ENCODE measurements around the gene PRMT1. TPM values are rescaled to one million over a fixed set of nuclear protein-coding genes. Genes with fewer than 3 reads are reported as not detected.

The PRMT1 gene
- total and polyA plus RNA-seq, 2 donors: 121 to 215 TPM

GRCh38 chr19:49669516-49669915, 7.6 kb upstream of the PRMT1 start:
- Histone ChIP-seq H3K27ac (ENCODE audit: low read depth) (no peak overlapping the region), H3K36me3 (ENCODE audit: insufficient read depth) (no peaks in the 10 kb centered on the region), H3K4me1 (ENCODE audit: insufficient read depth) (no peaks in the 10 kb centered on the region), H3K4me3 (ENCODE audit: low read depth, low read length) (no peak overlapping the region)
- no peak for DNase-seq (ENCODE audit: extremely low spot score)
- 86% methylated on average over 3 of the region's 3 CpGs for WGBS

- DNase-seq (ENCODE audit: extremely low spot score): no peak
- 24% methylated on average over 28 of the region's 28 CpGs for WGBS
- Histone ChIP-seq H3K4me3 (ENCODE audit: low read depth, low read length) (no peak overlapping the region), H3K4me1 (ENCODE audit: insufficient read depth) (no peaks in the 10 kb centered on the region), H3K36me3 (ENCODE audit: insufficient read depth) (no peaks in the 10 kb centered on the region), H3K27ac (ENCODE audit: low read depth) (no peak overlapping the region)
These were observed 4.7 kb upstream of the PRMT1 start for GRCh38 chr19:49672131-49672919.

GRCh38 chr19:49676136-49676783, 811 bp upstream of the PRMT1 start:
- Histone ChIP-seq H3K27ac (ENCODE audit: low read depth) (peak overlapping the region; percentile 53), H3K4me1 (ENCODE audit: insufficient read depth) (no peaks in the 10 kb centered on the region), H3K36me3 (ENCODE audit: insufficient read depth) (no peaks in the 10 kb centered on the region), H3K4me3 (ENCODE audit: low read depth, low read length) (no peak overlapping the region)
- WGBS: under 1% methylated on average over 27 of the region's 27 CpGs
- no peak for DNase-seq (ENCODE audit: extremely low spot score)

GRCh38 chr19:49676784-49677230, 264 bp upstream of the PRMT1 start:
- peak; percentile 100 for DNase-seq (ENCODE audit: extremely low spot score)
- H3K4me1 ChIP-seq (ENCODE audit: insufficient read depth): no peaks in the 10 kb centered on the region

GRCh38 chr19:49677901-49678674, 1.0 kb downstream of the PRMT1 start:
- Histone ChIP-seq H3K27ac (ENCODE audit: low read depth) (peak overlapping the region; percentile 83), H3K4me3 (ENCODE audit: low read depth, low read length) (peak overlapping the region; percentile 94), H3K36me3 (ENCODE audit: insufficient read depth) (no peaks in the 10 kb centered on the region), H3K4me1 (ENCODE audit: insufficient read depth) (no peaks in the 10 kb centered on the region)
- WGBS: 4% methylated on average over 21 of the region's 21 CpGs
- peak; percentile 65 for DNase-seq (ENCODE audit: extremely low spot score)

More at GRCh38 chr19:49676784-49677230, 264 bp upstream of the PRMT1 start:
- Histone ChIP-seq H3K4me3 (ENCODE audit: low read depth, low read length) (peak overlapping the region; percentile 94), H3K27ac (ENCODE audit: low read depth) (peak overlapping the region; percentile 83), H3K36me3 (ENCODE audit: insufficient read depth) (no peaks in the 10 kb centered on the region)
- WGBS: under 1% methylated on average over 34 of the region's 34 CpGs

- 63% methylated on average over 12 of the region's 12 CpGs for WGBS
- H3K4me1 ChIP-seq (ENCODE audit: insufficient read depth): no peaks in the 10 kb centered on the region
- H3K27ac ChIP-seq (ENCODE audit: low read depth): no peak overlapping the region
These were observed 2.1 kb downstream of the PRMT1 start for GRCh38 chr19:49678985-49679770.

GRCh38 chr19:49679771-49680413, 2.8 kb downstream of the PRMT1 start:
- Histone ChIP-seq H3K4me1 (ENCODE audit: insufficient read depth) (no peaks in the 10 kb centered on the region), H3K4me3 (ENCODE audit: low read depth, low read length) (no peak overlapping the region), H3K27ac (ENCODE audit: low read depth) (no peak overlapping the region), H3K36me3 (ENCODE audit: insufficient read depth) (peaks cover under 1% of the 10 kb centered on the region)
- 51% methylated on average over 10 of the region's 10 CpGs for WGBS
- DNase-seq (ENCODE audit: extremely low spot score): no peak

More at GRCh38 chr19:49678985-49679770, 2.1 kb downstream of the PRMT1 start:
- Histone ChIP-seq H3K36me3 (ENCODE audit: insufficient read depth) (no peaks in the 10 kb centered on the region), H3K4me3 (ENCODE audit: low read depth, low read length) (no peak overlapping the region)
- DNase-seq (ENCODE audit: extremely low spot score): no peak

GRCh38 chr19:49680421-49681351, 3.6 kb downstream of the PRMT1 start:
- H3K4me1 ChIP-seq (ENCODE audit: insufficient read depth): no peaks in the 10 kb centered on the region
- WGBS: 31% methylated on average over 40 of the region's 40 CpGs
- no peak overlapping the region for H3K4me3 ChIP-seq (ENCODE audit: low read depth, low read length)
- H3K36me3 ChIP-seq (ENCODE audit: insufficient read depth): peaks cover 3% of the 10 kb centered on the region
- no peak overlapping the region for H3K27ac ChIP-seq (ENCODE audit: low read depth)
- DNase-seq (ENCODE audit: extremely low spot score): peak; percentile 74

- Histone ChIP-seq H3K36me3 (ENCODE audit: insufficient read depth) (peaks cover 3% of the 10 kb centered on the region), H3K4me1 (ENCODE audit: insufficient read depth) (no peaks in the 10 kb centered on the region), H3K27ac (ENCODE audit: low read depth) (no peak overlapping the region), H3K4me3 (ENCODE audit: low read depth, low read length) (no peak overlapping the region)
- 92% methylated on average over 19 of the region's 19 CpGs for WGBS
- DNase-seq (ENCODE audit: extremely low spot score): no peak
These were observed 4.8 kb downstream of the PRMT1 start for GRCh38 chr19:49681830-49682229.

- Histone ChIP-seq H3K27ac (ENCODE audit: low read depth) (no peak overlapping the region), H3K4me3 (ENCODE audit: low read depth, low read length) (no peak overlapping the region), H3K36me3 (ENCODE audit: insufficient read depth) (peaks cover 3% of the 10 kb centered on the region), H3K4me1 (ENCODE audit: insufficient read depth) (no peaks in the 10 kb centered on the region)
- WGBS: 84% methylated on average over 8 of the region's 8 CpGs
- no peak for DNase-seq (ENCODE audit: extremely low spot score)
These were observed 5.2 kb downstream of the PRMT1 start for GRCh38 chr19:49682274-49682673.

GRCh38 chr19:49683814-49684250, 6.8 kb downstream of the PRMT1 start:
- Histone ChIP-seq H3K27ac (ENCODE audit: low read depth) (no peak overlapping the region), H3K36me3 (ENCODE audit: insufficient read depth) (peaks cover 3% of the 10 kb centered on the region), H3K4me1 (ENCODE audit: insufficient read depth) (no peaks in the 10 kb centered on the region), H3K4me3 (ENCODE audit: low read depth, low read length) (no peak overlapping the region)
- 93% methylated on average over 18 of the region's 18 CpGs for WGBS
- no peak for DNase-seq (ENCODE audit: extremely low spot score)

Measured in urinary bladder (tissue), 4 donors.